Measurements from ENCODE around the gene ZNF488.

ZNF488 gene

DNA sequence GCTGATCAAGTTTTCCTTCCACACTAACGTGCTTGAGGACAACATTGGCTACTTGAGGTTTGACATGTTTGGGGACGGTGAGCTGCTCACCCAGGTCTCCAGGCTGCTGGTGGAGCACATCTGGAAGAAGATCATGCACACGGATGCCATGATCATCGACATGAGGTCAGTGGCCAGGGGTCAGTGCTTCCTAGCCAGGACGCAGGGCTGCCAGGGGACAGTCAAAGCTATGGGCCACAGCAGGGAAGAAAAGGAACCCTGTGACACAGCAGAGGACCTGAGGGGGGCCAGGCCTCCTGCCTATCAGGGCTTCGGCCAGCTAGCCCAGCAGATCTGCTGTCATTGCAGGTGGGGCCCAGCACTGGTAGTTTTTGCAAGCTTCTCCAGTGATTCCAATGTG lies 30.7 kb downstream of the ZNF488 start:
- Histone ChIP-seq H3K4me1 (ENCODE audit: insufficient read depth, low read length, poor library complexity, severe bottlenecking) (no peaks in the 10 kb centered on the region), H3K9ac (ENCODE audit: low read depth, low read length, poor library complexity, severe bottlenecking) (no peak overlapping the region), H3K36me3 (ENCODE audit: insufficient read depth, low read length) (no peaks in the 10 kb centered on the region), H3F3A (ENCODE audit: low read depth) (no peaks in the 10 kb centered on the region), H4K20me1 (ENCODE audit: insufficient read depth, low read length, poor library complexity, severe bottlenecking) (no peaks in the 10 kb centered on the region), H3K27me3 (ENCODE audit: insufficient read depth, low read length, poor library complexity, severe bottlenecking) (no peaks in the 10 kb centered on the region), H3K9me3 (ENCODE audit: insufficient read depth, low read depth, low read length) (no peaks in the 10 kb centered on the region), H3K4me2 (ENCODE audit: low read depth, low read length, poor library complexity, severe bottlenecking) (no peak overlapping the region), H3K9me2 (replicated peaks; ENCODE audit: low read depth, low read length) (no peaks in the 10 kb centered on the region), H3K4me3 (ENCODE audit: low read length, poor library complexity, severe bottlenecking) (no peak overlapping the region), H2AFZ (ENCODE audit: low read length) (no peak overlapping the region), H3K79me2 (ENCODE audit: insufficient read depth, low read length) (no peaks in the 10 kb centered on the region)
- TF ChIP-seq, protein P1, sequence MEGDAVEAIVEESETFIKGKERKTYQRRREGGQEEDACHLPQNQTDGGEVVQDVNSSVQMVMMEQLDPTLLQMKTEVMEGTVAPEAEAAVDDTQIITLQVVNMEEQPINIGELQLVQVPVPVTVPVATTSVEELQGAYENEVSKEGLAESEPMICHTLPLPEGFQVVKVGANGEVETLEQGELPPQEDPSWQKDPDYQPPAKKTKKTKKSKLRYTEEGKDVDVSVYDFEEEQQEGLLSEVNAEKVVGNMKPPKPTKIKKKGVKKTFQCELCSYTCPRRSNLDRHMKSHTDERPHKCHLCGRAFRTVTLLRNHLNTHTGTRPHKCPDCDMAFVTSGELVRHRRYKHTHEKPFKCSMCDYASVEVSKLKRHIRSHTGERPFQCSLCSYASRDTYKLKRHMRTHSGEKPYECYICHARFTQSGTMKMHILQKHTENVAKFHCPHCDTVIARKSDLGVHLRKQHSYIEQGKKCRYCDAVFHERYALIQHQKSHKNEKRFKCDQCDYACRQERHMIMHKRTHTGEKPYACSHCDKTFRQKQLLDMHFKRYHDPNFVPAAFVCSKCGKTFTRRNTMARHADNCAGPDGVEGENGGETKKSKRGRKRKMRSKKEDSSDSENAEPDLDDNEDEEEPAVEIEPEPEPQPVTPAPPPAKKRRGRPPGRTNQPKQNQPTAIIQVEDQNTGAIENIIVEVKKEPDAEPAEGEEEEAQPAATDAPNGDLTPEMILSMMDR (conservative IDR thresholded peaks at IDR 0.05; ENCODE audit: low read length) = no peak
- TF ChIP-seq EZH2phosphoT487 (IDR thresholded peaks at IDR 0.05; ENCODE audit: borderline replicate concordance) = no peak

DNA sequence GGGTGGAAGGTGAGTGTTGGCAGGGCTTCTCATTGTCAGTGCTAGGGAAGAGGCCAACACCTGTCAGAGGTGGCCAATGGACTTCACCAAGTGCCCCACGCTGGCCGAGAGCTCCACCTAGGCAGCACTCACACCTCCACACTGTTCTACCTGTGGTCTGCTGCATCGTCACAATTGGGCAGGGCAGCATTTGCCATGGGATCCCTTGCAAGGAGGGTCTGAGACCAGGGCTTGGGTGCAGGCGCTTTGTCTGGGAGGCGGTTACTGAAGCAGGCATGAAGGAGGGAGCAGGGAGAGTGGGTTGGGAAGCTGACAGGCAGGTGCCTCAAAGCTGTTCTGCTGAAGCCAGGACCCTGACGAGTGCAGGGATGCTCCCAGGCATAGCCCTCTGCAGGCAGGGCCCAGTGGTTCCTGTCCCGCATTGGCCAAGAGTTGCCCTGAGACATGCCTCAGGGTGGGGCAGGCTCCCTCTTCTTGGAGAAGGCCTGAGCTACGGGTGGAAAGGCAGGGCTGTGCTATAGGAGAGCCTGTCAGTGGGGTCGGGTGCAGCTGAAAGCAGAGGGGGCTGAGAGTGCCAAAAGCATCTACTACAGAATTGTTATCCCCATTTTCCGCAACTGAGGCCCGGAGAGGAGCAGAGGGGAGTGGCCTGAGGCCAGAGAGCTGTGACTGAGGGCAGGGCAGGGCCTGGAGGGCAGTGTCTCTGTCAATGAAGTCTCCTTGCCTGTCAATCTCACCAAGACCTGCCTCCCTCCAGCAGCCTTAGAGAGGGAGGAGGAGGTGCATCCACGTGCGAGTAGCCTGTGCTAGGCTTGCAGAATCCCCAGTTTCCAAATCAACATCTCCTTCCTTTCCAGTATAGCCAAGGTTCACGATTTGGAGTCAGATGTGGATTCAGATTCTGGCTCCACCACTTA lies 31.9 kb downstream of the ZNF488 start:
- Histone ChIP-seq H2AFZ (ENCODE audit: low read length) (no peak overlapping the region), H4K20me1 (ENCODE audit: insufficient read depth, low read length, poor library complexity, severe bottlenecking) (no peaks in the 10 kb centered on the region)
- TF ChIP-seq EZH2phosphoT487 (IDR thresholded peaks at IDR 0.05; ENCODE audit: borderline replicate concordance) = no peak
- TF ChIP-seq, protein P1 (conservative IDR thresholded peaks at IDR 0.05; ENCODE audit: low read length) = no peak

GRCh38 chr10:47350671-47351640 lies 33.1 kb downstream of the ZNF488 start:
- no peaks in the 10 kb centered on the region for H3F3A ChIP-seq (ENCODE audit: low read depth)
- no peaks in the 10 kb centered on the region for H3K36me3 ChIP-seq (ENCODE audit: insufficient read depth, low read length)
- H3K4me2 ChIP-seq (ENCODE audit: low read depth, low read length, poor library complexity, severe bottlenecking) = no peak overlapping the region
- H3K27me3 ChIP-seq (ENCODE audit: insufficient read depth, low read length, poor library complexity, severe bottlenecking) = no peaks in the 10 kb centered on the region
- no peak overlapping the region for H3K4me3 ChIP-seq (ENCODE audit: low read length, poor library complexity, severe bottlenecking)
- no peaks in the 10 kb centered on the region for H3K79me2 ChIP-seq (ENCODE audit: insufficient read depth, low read length)
- H4K20me1 ChIP-seq (ENCODE audit: insufficient read depth, low read length, poor library complexity, severe bottlenecking) = no peaks in the 10 kb centered on the region
- H3K9me2 ChIP-seq (replicated peaks; ENCODE audit: low read depth, low read length) = no peaks in the 10 kb centered on the region
- H3K9me3 ChIP-seq (ENCODE audit: insufficient read depth, low read depth, low read length) = no peaks in the 10 kb centered on the region
- H2AFZ ChIP-seq (ENCODE audit: low read length) = no peak overlapping the region
- H3K9ac ChIP-seq (ENCODE audit: low read depth, low read length, poor library complexity, severe bottlenecking) = no peak overlapping the region
- H3K4me1 ChIP-seq (ENCODE audit: insufficient read depth, low read length, poor library complexity, severe bottlenecking) = no peaks in the 10 kb centered on the region
- TF ChIP-seq, protein P1 (conservative IDR thresholded peaks at IDR 0.05; ENCODE audit: low read length) = no peak
- TF ChIP-seq EZH2phosphoT487 (IDR thresholded peaks at IDR 0.05; ENCODE audit: borderline replicate concordance) = no peak

More for the DNA sequence above, 31.9 kb downstream of the ZNF488 start:
- no peaks in the 10 kb centered on the region for H3K4me1 ChIP-seq (ENCODE audit: insufficient read depth, low read length, poor library complexity, severe bottlenecking)
- no peaks in the 10 kb centered on the region for H3K36me3 ChIP-seq (ENCODE audit: insufficient read depth, low read length)
- no peak overlapping the region for H3K4me2 ChIP-seq (ENCODE audit: low read depth, low read length, poor library complexity, severe bottlenecking)
- H3F3A ChIP-seq (ENCODE audit: low read depth) = no peaks in the 10 kb centered on the region
- no peak overlapping the region for H3K9ac ChIP-seq (ENCODE audit: low read depth, low read length, poor library complexity, severe bottlenecking)
- no peaks in the 10 kb centered on the region for H3K9me2 ChIP-seq (replicated peaks; ENCODE audit: low read depth, low read length)
- no peaks in the 10 kb centered on the region for H3K27me3 ChIP-seq (ENCODE audit: insufficient read depth, low read length, poor library complexity, severe bottlenecking)
- no peaks in the 10 kb centered on the region for H3K9me3 ChIP-seq (ENCODE audit: insufficient read depth, low read depth, low read length)
- H3K4me3 ChIP-seq (ENCODE audit: low read length, poor library complexity, severe bottlenecking) = no peak overlapping the region
- H3K79me2 ChIP-seq (ENCODE audit: insufficient read depth, low read length) = no peaks in the 10 kb centered on the region

Data from Loucy (cell line).